GM21360 (cell line): Measurements from ENCODE around the gene P3H2.
"Not testable (repeated sequence)": the region's sequence is repeated elsewhere in the genome, so short reads cannot be mapped to it uniquely, and the experiment has no call there.

Experiments used
- ATAC-seq: cut with Tn5 transposase; IDR thresholded peaks from one replicate; pipeline ENCODE4 v1.9.1; 2021; ENCODE audit warnings: mild to moderate bottlenecking, moderate library complexity; ENCODE audit not compliant: unreplicated experiment

The P3H2 gene

GRCh38 chr3:190088890-190089289 lies 31.8 kb downstream of the P3H2 start:
- ATAC-seq = no peak

DNA sequence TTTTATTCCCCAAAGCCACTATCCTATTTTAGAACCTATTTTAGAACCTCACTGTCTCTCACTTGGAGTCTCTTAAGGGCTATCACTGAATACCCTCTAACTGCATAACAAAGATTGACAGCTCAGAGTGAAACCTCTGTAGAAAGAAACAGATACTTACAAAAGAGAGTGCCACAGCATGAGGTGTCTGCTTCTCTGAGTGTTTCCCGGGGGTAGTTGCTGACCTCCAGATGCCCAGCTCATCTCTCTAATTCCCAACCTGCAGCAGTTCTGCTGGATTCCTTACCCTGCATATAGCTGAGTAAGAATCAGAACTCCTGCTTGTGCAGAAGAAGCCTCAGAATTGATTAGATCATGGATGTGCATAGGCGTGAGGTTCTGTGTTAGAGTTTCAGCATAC lies 34.5 kb downstream of the P3H2 start:
- ATAC-seq = peak; percentile 73

- no peak for ATAC-seq
These were observed 35.7 kb downstream of the P3H2 start for GRCh38 chr3:190084983-190085382.

DNA sequence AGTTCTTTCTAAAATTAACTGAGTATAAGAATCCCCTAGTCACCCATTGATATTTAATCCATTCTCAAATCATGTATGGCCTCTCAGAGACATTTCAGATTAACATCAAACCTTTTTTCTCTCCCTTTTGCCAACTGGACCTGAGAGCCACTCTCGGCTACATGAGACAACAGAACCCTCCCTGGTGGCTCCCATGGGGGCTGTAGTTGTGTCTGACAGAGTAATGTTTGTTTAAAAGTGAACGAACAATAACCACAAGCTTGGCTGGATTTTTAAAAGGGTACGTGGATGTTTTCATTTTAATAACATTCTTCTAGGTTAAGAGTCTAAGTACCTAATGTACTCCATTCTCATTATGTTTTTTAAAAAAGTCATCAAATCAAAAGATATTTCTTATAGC lies 37.1 kb downstream of the P3H2 start:
- no peak for ATAC-seq

- ATAC-seq = peak; percentile 42
These were observed 39.3 kb downstream of the P3H2 start for GRCh38 chr3:190081389-190081788.

GRCh38 chr3:190079173-190079572 lies 41.5 kb downstream of the P3H2 start:
- ATAC-seq = not testable (repeated sequence)

GRCh38 chr3:190077395-190078045 lies 43.2 kb downstream of the P3H2 start:
- ATAC-seq = no peak

GRCh38 chr3:190076601-190077394 lies 43.9 kb downstream of the P3H2 start:
- ATAC-seq = no peak

DNA sequence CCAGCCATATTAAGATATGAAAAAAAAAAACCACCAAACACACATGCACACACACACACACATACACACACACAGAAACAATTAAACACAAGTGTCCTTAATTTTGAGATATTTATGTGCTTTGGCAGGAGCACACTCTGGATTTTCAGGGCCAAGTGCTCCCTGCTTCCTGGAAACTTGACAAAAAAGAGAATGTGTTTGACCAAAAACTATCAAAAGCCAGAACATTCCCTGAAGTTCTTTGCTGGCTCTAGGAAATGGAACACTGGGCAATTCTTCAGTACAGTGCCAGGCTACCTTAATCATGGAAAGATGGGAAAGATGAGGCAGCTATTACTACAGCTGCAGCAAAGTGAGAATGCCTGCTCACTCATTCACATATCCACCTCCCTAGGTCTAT lies 44.6 kb downstream of the P3H2 start:
- ATAC-seq = no peak

DNA sequence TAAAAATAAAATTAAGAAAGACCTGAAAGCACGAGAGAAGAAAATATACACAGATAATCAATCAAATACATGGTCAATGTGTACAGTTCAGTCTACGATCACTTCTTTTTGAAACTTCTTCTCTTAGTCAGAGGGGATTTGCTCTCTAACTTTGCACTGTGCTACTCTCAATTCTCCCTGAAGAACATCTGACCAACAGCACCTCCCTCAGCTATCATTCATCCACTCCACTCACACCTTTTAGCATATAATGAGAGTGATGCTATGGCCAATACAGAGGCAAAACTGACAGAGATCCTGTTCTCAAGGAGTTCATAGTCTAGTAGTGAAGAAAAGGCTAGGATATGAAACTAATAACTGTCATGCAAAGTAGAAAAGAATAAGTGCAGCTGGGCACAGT lies 45.9 kb downstream of the P3H2 start:
- ATAC-seq = no peak

GRCh38 chr3:190073264-190074008 lies 47.3 kb downstream of the P3H2 start:
- ATAC-seq = no peak

- no peak for ATAC-seq
These were observed 47.8 kb downstream of the P3H2 start for GRCh38 chr3:190072856-190073255.

DNA sequence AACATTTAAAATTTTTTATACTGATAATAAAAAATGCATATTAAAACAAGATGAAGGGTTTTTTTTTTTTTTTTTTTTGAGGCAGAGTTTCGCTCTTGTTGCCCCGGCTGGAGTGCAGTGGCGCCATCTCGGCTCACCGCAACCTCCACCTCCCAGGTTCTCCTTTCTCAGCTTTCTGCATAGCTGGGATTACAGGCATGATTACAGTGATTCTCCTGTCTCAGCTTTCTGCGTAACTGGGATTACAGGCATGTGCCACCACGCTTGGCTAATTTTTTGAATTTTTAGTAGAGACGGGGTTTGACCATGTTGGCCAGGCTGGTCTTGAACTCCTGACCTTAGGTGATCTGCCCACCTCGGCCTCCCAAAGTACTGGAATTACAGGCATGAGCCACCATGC lies 48.8 kb downstream of the P3H2 start:
- not testable (repeated sequence) for ATAC-seq

DNA sequence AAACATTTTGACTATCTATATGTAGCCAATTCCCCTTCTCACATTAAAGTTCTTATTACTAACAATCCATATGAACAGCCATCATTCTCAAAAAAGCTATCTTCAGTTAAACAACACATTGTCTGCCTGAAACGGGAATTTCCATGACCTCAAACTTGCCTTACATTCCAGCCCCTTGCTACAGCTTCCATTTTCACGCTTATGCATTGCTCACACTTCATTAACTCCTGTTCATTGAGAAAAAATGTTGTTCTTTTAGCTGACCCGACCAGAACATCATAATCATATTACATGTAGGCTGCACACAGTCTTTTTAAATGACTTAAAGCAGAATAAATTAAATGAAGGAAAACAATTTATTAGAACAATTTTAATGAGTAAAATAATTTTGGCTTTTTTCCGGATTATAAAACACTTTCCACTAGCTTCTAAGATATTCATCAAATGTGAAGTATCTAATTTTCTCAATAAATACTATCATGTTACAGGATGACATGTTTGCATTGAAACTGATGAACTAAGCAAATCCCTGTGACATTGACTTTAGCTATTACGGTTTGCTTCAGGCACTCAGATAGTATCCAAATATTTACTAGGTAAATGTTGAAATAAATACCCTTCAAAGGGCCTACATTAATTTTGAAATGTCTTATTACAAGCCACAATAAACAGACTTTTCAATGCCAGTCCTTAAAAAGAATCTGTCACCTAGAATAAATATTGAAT lies 49.9 kb downstream of the P3H2 start:
- ATAC-seq = no peak

DNA sequence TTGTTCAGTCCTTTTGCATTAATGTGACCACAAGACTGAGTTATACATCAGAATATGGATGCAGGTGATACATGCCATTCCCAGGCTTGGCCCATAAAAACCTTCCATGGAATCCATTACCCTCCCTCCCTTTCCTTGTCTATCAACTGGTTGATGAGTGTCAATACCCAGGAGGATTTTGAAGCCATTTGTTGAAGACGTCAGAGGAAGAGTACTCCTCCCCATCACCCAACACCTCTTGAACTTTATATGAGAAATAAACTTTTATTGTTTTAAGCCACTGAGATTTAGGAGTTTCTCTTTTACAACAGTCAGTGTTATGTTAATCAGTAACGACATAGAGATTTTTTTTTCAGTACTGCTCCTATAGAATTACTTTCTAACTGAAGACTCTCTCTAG lies 55.5 kb downstream of the P3H2 start:
- no peak for ATAC-seq

GRCh38 chr3:190064659-190065058 lies 56.0 kb downstream of the P3H2 start:
- no peak for ATAC-seq

DNA sequence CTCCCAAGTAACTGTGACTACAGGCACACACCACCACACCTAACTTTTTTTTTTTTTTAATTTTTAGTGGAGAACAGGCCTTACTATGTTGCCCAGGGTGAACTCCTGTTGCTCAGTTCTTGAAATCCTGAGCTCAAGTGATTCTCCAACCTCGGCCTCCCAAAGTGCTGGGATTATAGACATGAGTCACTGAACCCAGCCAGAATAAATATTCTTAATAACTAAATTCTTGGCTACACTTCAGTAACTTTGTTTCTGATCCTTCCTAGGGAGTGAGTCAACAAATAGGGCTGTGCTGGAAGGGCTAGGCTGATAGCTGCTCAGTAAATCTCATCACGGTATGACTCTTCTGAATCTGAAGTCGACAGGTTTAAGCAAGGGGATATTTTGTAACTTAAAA lies 56.6 kb downstream of the P3H2 start:
- ATAC-seq = no peak

GRCh38 chr3:190063490-190063889 lies 57.2 kb downstream of the P3H2 start:
- no peak for ATAC-seq

DNA sequence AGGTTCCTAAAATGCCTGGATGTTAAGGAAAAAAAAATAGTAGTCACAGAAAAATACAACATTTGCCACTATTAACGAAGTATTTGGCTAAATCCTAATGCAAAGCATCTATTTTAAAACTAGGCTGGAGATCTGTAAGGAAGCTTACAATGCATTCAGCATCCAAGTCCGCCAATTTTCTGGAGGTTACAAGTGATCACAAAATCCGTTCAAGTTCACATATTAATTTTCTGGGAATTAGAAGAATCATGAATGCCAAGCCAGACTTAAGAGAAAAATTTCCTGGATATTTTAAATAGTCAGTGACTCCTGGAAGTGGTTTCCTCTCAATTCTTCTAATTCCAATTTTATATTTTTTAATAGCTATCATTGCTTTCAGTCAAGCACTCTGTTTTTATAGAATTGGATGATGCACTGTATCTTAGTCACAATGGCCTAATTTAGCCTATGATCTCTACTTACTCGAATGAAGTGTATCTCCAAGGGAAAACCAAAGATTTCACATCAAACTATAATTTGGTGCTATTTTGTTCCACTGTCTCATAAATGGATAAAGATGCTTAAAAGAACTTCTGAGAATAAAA lies 60.4 kb downstream of the P3H2 start:
- ATAC-seq = no peak

DNA sequence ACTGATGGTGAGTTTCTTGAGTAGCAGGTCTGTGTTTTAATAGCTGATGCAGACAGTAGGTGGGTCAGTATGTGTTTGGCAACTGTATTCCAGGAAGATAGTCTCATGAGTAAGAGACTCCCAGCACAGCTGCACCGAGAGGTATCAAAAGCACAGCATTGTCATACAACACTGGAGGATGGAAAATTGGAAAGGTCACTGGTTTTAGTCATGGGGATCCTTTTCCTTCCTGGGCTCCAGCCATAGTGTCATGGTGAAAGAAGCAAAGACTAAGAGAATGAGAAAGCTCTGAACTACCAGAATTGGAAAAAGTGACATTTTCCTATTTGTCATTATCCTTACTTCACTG lies 61.5 kb downstream of the P3H2 start:
- ATAC-seq = no peak
